Fibroblast of skin of right biceps (primary cell): ENCODE results near the gene PPP2R2D.

Source experiments
- DNase-seq: peaks from one replicate; pipeline ENCODE4 v3.0.0-alpha.2; 2013

Gene PPP2R2D

GRCh38 chr10:131954356-131954965, 53.7 kb downstream of the PPP2R2D start:
- no peak for DNase-seq

- DNase-seq: no peak
Measured at GRCh38 chr10:131955591-131956340, 55.0 kb downstream of the PPP2R2D start.

GRCh38 chr10:131959841-131960240, 59.0 kb downstream of the PPP2R2D start:
- no peak for DNase-seq

GRCh38 chr10:131960631-131961046, 59.8 kb downstream of the PPP2R2D start:
- DNase-seq: no peak

GRCh38 chr10:131961047-131961776, 60.4 kb downstream of the PPP2R2D start:
- DNase-seq: no peak

- no peak for DNase-seq
Measured at GRCh38 chr10:131961777-131962662, 61.2 kb downstream of the PPP2R2D start.

GRCh38 chr10:131963350-131963749, 62.5 kb downstream of the PPP2R2D start:
- DNase-seq: no peak

GRCh38 chr10:131963811-131964210, 63.0 kb downstream of the PPP2R2D start:
- DNase-seq: no peak

GRCh38 chr10:131964298-131964697, 63.5 kb downstream of the PPP2R2D start:
- no peak for DNase-seq

- DNase-seq: no peak
Measured at GRCh38 chr10:131968949-131969348, 68.1 kb downstream of the PPP2R2D start.

GRCh38 chr10:131970946-131971345, 70.1 kb downstream of the PPP2R2D start:
- no peak for DNase-seq

GRCh38 chr10:131971591-131971990, 70.8 kb downstream of the PPP2R2D start:
- no peak for DNase-seq

- no peak for DNase-seq
Measured at GRCh38 chr10:131972474-131973071, 71.8 kb downstream of the PPP2R2D start.

GRCh38 chr10:131973160-131973951, 72.5 kb downstream of the PPP2R2D start:
- DNase-seq: no peak

- no peak for DNase-seq
Measured at GRCh38 chr10:131974034-131974817, 73.4 kb downstream of the PPP2R2D start.

- no peak for DNase-seq
Measured at GRCh38 chr10:131975003-131975402, 74.2 kb downstream of the PPP2R2D start.

GRCh38 chr10:131975796-131976195, 75.0 kb downstream of the PPP2R2D start:
- DNase-seq: no peak

- no peak for DNase-seq
Measured at GRCh38 chr10:131977323-131978096, 76.7 kb downstream of the PPP2R2D start.

- DNase-seq: no peak
Measured at GRCh38 chr10:131978366-131978765, 77.6 kb downstream of the PPP2R2D start.

- no peak for DNase-seq
Measured at GRCh38 chr10:131978851-131979250, 78.0 kb downstream of the PPP2R2D start.
